ENCODE data around the gene ATAT1. TPM values are rescaled to one million over a fixed set of nuclear protein-coding genes. Genes with fewer than 3 reads are reported as not detected.

Gene ATAT1
- total RNA-seq, 1 experiment from 2014 or later, result 29.4 TPM

DNA sequence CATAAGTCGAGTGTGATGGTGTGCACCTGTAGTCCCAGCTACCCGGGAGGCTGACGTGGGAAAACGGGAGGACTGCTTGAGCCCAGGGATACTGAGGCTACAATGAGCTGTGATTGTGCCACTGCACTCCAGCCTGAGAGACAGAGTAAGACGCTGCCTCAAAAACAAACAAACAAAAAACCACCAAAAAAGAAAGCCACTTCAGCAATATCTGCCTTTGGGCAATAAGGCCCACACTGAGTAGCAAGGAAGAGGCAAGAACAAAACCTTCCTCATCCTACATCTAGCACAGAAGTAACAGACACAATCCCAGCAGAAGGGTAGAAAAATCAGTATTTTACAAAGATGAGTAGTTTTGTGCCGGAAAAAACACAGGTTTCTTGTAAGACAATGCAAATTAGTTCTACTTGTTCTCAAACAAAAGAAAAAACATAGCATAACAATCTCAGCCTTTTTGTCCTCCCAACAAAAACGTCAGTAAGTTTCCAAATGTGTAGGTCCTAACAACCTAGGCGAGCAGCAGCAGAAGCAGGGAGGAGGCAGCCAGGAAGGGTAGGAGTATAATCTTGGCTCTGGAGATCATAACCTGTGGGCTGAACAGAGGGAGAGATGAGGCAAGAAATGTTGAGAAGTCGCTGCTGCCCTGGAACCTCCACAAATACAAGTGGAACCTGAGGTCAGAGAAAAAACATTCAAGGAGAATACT is 15.4 kb upstream of the ATAT1 start:
- H3K36me3 ChIP-seq (ENCODE audit: low read depth), result peaks cover 32% of the 10 kb centered on the region
- H3K9me3 ChIP-seq (ENCODE audit: insufficient read depth, low read depth), result no peaks in the 10 kb centered on the region
- peaks cover 20% of the 10 kb centered on the region for H3K79me2 ChIP-seq (ENCODE audit: low read depth)
- H3K27ac ChIP-seq, result no peak overlapping the region
- no peaks in the 10 kb centered on the region for H3K9me2 ChIP-seq (ENCODE audit: insufficient read depth)
- no peak overlapping the region for H2AFZ ChIP-seq
- intact Hi-C loops (cut with micrococcal nuclease; ENCODE audit: unreplicated experiment), result no loop called here
- peaks cover 26% of the 10 kb centered on the region for H3K4me1 ChIP-seq (replicated peaks; ENCODE audit: insufficient read depth)
- CTCF ChIA-PET, result no interaction called here
- H3F3A ChIP-seq (ENCODE audit: insufficient read depth, low read depth), result peaks cover 68% of the 10 kb centered on the region
- no peak overlapping the region for H3K4me2 ChIP-seq
- no TSS peak for BruUV-seq (replicated peaks)
- no peaks in the 10 kb centered on the region for H3K27me3 ChIP-seq (ENCODE audit: insufficient read depth, low read depth)
- H4K20me1 ChIP-seq (ENCODE audit: insufficient read depth), result peaks cover 26% of the 10 kb centered on the region; the same call in 1 of the 2 replicates
- POLR2A ChIA-PET (ENCODE audit: unreplicated experiment), result interaction anchor here (0.5 to 0.7 kb wide), 2 partner anchors 20 to 368 kb away, joined by 3 to 6 read pairs; no protein-coding TSS in a partner anchor
- DNase-seq, result no peak
- no peak overlapping the region for H3K4me3 ChIP-seq
- TF ChIP-seq EZH2 (IDR thresholded peaks at IDR 0.05; ENCODE audit: low read depth), result no peak
- TF ChIP-seq, protein P1, sequence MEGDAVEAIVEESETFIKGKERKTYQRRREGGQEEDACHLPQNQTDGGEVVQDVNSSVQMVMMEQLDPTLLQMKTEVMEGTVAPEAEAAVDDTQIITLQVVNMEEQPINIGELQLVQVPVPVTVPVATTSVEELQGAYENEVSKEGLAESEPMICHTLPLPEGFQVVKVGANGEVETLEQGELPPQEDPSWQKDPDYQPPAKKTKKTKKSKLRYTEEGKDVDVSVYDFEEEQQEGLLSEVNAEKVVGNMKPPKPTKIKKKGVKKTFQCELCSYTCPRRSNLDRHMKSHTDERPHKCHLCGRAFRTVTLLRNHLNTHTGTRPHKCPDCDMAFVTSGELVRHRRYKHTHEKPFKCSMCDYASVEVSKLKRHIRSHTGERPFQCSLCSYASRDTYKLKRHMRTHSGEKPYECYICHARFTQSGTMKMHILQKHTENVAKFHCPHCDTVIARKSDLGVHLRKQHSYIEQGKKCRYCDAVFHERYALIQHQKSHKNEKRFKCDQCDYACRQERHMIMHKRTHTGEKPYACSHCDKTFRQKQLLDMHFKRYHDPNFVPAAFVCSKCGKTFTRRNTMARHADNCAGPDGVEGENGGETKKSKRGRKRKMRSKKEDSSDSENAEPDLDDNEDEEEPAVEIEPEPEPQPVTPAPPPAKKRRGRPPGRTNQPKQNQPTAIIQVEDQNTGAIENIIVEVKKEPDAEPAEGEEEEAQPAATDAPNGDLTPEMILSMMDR (conservative IDR thresholded peaks at IDR 0.05), result no peak

DNA sequence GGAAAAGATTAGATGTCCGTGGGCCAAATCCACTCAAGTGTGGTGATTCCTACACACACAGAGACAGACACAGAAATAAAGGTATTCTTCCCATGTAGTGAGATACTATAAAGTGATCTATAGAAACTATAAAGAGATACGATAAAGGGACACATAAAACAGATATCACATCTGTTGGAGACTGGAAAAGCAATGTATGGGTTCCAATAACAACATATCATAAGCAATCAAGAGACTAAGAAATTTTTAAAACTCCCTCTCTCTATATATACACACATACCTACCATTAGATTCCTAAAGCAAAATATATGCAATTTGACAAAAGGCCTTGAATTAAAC is 14.8 kb upstream of the ATAT1 start:
- BruUV-seq (replicated peaks), result no TSS peak
- no peaks in the 10 kb centered on the region for H3K27me3 ChIP-seq (ENCODE audit: insufficient read depth, low read depth)
- H3K79me2 ChIP-seq (ENCODE audit: low read depth), result peaks cover 26% of the 10 kb centered on the region
- intact Hi-C loops (cut with micrococcal nuclease; ENCODE audit: unreplicated experiment), result no loop called here
- no peak overlapping the region for H3K27ac ChIP-seq
- H3K4me1 ChIP-seq (replicated peaks; ENCODE audit: insufficient read depth), result peaks cover 26% of the 10 kb centered on the region
- ChIA-PET CTCF (interaction anchor here (0.8 to 0.9 kb wide), 2 partner anchors 74 to 130 kb away, joined by 3 to 4 read pairs; no protein-coding TSS in a partner anchor), POLR2A (ENCODE audit: unreplicated experiment) (interaction anchor here (0.7 kb wide), 4 partner anchors 12 to 277 kb away, joined by 3 to 6 read pairs (median 4); no protein-coding TSS in a partner anchor)
- H3F3A ChIP-seq (ENCODE audit: insufficient read depth, low read depth), result peaks cover 69% of the 10 kb centered on the region
- DNase-seq, result no peak
- H3K36me3 ChIP-seq (ENCODE audit: low read depth), result peaks cover 32% of the 10 kb centered on the region
- TF ChIP-seq, protein P1 (conservative IDR thresholded peaks at IDR 0.05), result no peak
- TF ChIP-seq EZH2 (IDR thresholded peaks at IDR 0.05; ENCODE audit: low read depth), result no peak
- H2AFZ ChIP-seq, result no peak overlapping the region
- no peak overlapping the region for H3K4me2 ChIP-seq
- no peaks in the 10 kb centered on the region for H3K9me2 ChIP-seq (ENCODE audit: insufficient read depth)
- H4K20me1 ChIP-seq (ENCODE audit: insufficient read depth), result peaks cover 26% of the 10 kb centered on the region; the same call in 1 of the 2 replicates
- H3K4me3 ChIP-seq, result no peak overlapping the region
- H3K9me3 ChIP-seq (ENCODE audit: insufficient read depth, low read depth), result no peaks in the 10 kb centered on the region

DNA sequence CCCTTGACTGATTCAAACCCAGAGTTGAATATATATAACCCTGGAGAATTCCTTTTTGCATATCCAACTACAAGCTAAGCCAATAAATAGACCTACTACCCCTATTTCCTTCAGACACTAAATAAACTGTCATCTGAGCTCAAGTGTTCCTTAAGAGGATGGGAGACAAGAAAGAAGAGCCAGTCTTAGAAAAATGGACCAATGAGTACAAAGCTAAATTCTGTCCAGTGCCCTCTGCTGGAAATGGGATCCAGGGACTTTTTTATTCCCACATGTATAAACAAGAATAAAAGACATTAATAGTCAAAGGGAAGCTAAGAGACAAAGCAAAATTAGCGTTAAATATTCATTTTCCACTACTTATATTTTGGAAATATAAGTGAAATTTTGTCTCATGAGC is 14.5 kb upstream of the ATAT1 start:
- ChIA-PET POLR2A (ENCODE audit: unreplicated experiment) (interaction anchor here (0.7 to 1.1 kb wide), 6 partner anchors 12 to 277 kb away, joined by 3 to 6 read pairs (median 4); no protein-coding TSS in a partner anchor), CTCF (interaction anchor here (0.6 to 3.6 kb wide), 4 partner anchors 38 to 130 kb away, joined by 3 to 8 read pairs (median 4); no protein-coding TSS in a partner anchor)
- Histone ChIP-seq H3K9me2 (ENCODE audit: insufficient read depth) (no peaks in the 10 kb centered on the region), H3K9me3 (ENCODE audit: insufficient read depth, low read depth) (no peaks in the 10 kb centered on the region), H3K27me3 (ENCODE audit: insufficient read depth, low read depth) (no peaks in the 10 kb centered on the region), H4K20me1 (ENCODE audit: insufficient read depth) (peaks cover 26% of the 10 kb centered on the region; the same call in 1 of the 2 replicates), H3K36me3 (ENCODE audit: low read depth) (peaks cover 31% of the 10 kb centered on the region), H3K27ac (0 out of 2 replicates have a peak overlapping the region, but pooled peaks have one; percentile 86), H3F3A (ENCODE audit: insufficient read depth, low read depth) (peaks cover 67% of the 10 kb centered on the region), H2AFZ (no peak overlapping the region), H3K4me2 (peak overlapping the region; percentile 98), H3K4me3 (no peak overlapping the region), H3K79me2 (ENCODE audit: low read depth) (peaks cover 28% of the 10 kb centered on the region), H3K4me1 (replicated peaks; ENCODE audit: insufficient read depth) (peaks cover 26% of the 10 kb centered on the region)
- TF ChIP-seq, protein P1 (conservative IDR thresholded peaks at IDR 0.05), result no peak; the same call in 1 of the 2 replicates
- TF ChIP-seq EZH2 (IDR thresholded peaks at IDR 0.05; ENCODE audit: low read depth), result no peak
- DNase-seq, result no peak
- BruUV-seq (replicated peaks), result no TSS peak
- intact Hi-C loops (cut with micrococcal nuclease; ENCODE audit: unreplicated experiment), result no loop called here
